Measurements from ENCODE around the gene GRIN2A.
"Not testable (repeated sequence)": the region's sequence is repeated elsewhere in the genome, so short reads cannot be mapped to it uniquely, and the experiment has no call there.

The GRIN2A gene

GRCh38 chr16:9913604-9914326, 268.5 kb downstream of the GRIN2A start:
- no peak for DNase-seq (ENCODE audit: low read depth, low spot score)

GRCh38 chr16:9911989-9912388, 270.2 kb downstream of the GRIN2A start:
- DNase-seq (ENCODE audit: low read depth, low spot score): no peak

GRCh38 chr16:9911231-9911630, 271.0 kb downstream of the GRIN2A start:
- DNase-seq (ENCODE audit: low read depth, low spot score): no peak

GRCh38 chr16:9909072-9909825, 273.0 kb downstream of the GRIN2A start:
- no peak for DNase-seq (ENCODE audit: low read depth, low spot score)

- no peak for DNase-seq (ENCODE audit: low read depth, low spot score)
Measured at GRCh38 chr16:9908613-9909012, 273.6 kb downstream of the GRIN2A start.

GRCh38 chr16:9907752-9908151, 274.5 kb downstream of the GRIN2A start:
- DNase-seq (ENCODE audit: low read depth, low spot score): no peak

- DNase-seq (ENCODE audit: low read depth, low spot score): no peak
Measured at GRCh38 chr16:9906218-9906617, 276.0 kb downstream of the GRIN2A start.

- no peak for DNase-seq (ENCODE audit: low read depth, low spot score)
Measured at GRCh38 chr16:9904526-9904925, 277.7 kb downstream of the GRIN2A start.

- DNase-seq (ENCODE audit: low read depth, low spot score): no peak
Measured at GRCh38 chr16:9900576-9900975, 281.7 kb downstream of the GRIN2A start.

GRCh38 chr16:9898555-9898954, 283.7 kb downstream of the GRIN2A start:
- no peak for DNase-seq (ENCODE audit: low read depth, low spot score)

- DNase-seq (ENCODE audit: low read depth, low spot score): no peak
Measured at GRCh38 chr16:9898124-9898523, 284.1 kb downstream of the GRIN2A start.

GRCh38 chr16:9895817-9896216, 286.4 kb downstream of the GRIN2A start:
- DNase-seq (ENCODE audit: low read depth, low spot score): no peak

- DNase-seq (ENCODE audit: low read depth, low spot score): no peak
Measured at GRCh38 chr16:9885876-9886275, 296.4 kb downstream of the GRIN2A start.

GRCh38 chr16:9885467-9885866, 296.8 kb downstream of the GRIN2A start:
- DNase-seq (ENCODE audit: low read depth, low spot score): no peak

- not testable (repeated sequence) for DNase-seq (ENCODE audit: low read depth, low spot score)
Measured at GRCh38 chr16:9875981-9876380, 306.2 kb downstream of the GRIN2A start.

- DNase-seq (ENCODE audit: low read depth, low spot score): no peak
Measured at GRCh38 chr16:9874219-9874618, 308.0 kb downstream of the GRIN2A start.

GRCh38 chr16:9870962-9871361, 311.3 kb downstream of the GRIN2A start:
- no peak for DNase-seq (ENCODE audit: low read depth, low spot score)

GRCh38 chr16:9869776-9870175, 312.5 kb downstream of the GRIN2A start:
- no peak for DNase-seq (ENCODE audit: low read depth, low spot score)

GRCh38 chr16:9868606-9869149, 313.6 kb downstream of the GRIN2A start:
- no peak for DNase-seq (ENCODE audit: low read depth, low spot score)

GRCh38 chr16:9867176-9867575, 315.1 kb downstream of the GRIN2A start:
- no peak for DNase-seq (ENCODE audit: low read depth, low spot score)

GRCh38 chr16:9864461-9864860, 317.8 kb downstream of the GRIN2A start:
- no peak for DNase-seq (ENCODE audit: low read depth, low spot score)

- no peak for DNase-seq (ENCODE audit: low read depth, low spot score)
Measured at GRCh38 chr16:9862327-9862726, 319.9 kb downstream of the GRIN2A start.

GRCh38 chr16:9860876-9861275, 321.4 kb downstream of the GRIN2A start:
- no peak for DNase-seq (ENCODE audit: low read depth, low spot score)
